ENCODE measurements around the gene CACNA1E. TPM values are rescaled to one million over a fixed set of nuclear protein-coding genes. Genes with fewer than 3 reads are reported as not detected.
A peak's percentile ranks its signal among the peaks of the same experiment; 100 is the strongest.

CACNA1E gene
- total RNA-seq, 1 donor from 2014 or later = not detected

- Histone ChIP-seq H3K27me3 (no peaks in the 10 kb centered on the region), H3K27ac (no peak overlapping the region), H3K36me3 (no peaks in the 10 kb centered on the region), H3K4me1 (no peaks in the 10 kb centered on the region), H3K4me3 (no peak overlapping the region), H3K9me3 (no peaks in the 10 kb centered on the region)
- DNase-seq (ENCODE audit: extremely low spot score in 2 of 2) = no peak
- intact Hi-C loops (cut with DNase I) = no loop called here
- TF ChIP-seq POLR2AphosphoS5 (IDR thresholded peaks at IDR 0.05; ENCODE audit: insufficient read depth in 1 of 2, low read depth in 1 of 2) = no peak
- TF ChIP-seq CTCF (IDR thresholded peaks at IDR 0.05) = peak in 1 of 3 experiments; percentile 30
Observed at GRCh38 chr1:181469829-181470228, 13.5 kb upstream of the CACNA1E start.

GRCh38 chr1:181475580-181475979, 7.7 kb upstream of the CACNA1E start:
- H3K27me3 ChIP-seq = no peaks in the 10 kb centered on the region
- H3K9me3 ChIP-seq = no peaks in the 10 kb centered on the region
- H3K4me1 ChIP-seq = no peaks in the 10 kb centered on the region
- no peak overlapping the region for H3K27ac ChIP-seq
- no peak overlapping the region for H3K4me3 ChIP-seq
- intact Hi-C loops (cut with DNase I) = no loop called here
- no peak for DNase-seq (ENCODE audit: extremely low spot score in 2 of 2)
- no peaks in the 10 kb centered on the region for H3K36me3 ChIP-seq
- no peak for TF ChIP-seq POLR2A (IDR thresholded peaks at IDR 0.05)
- TF ChIP-seq POLR2AphosphoS5 (IDR thresholded peaks at IDR 0.05; ENCODE audit: insufficient read depth in 1 of 2, low read depth in 1 of 2) = no peak
- no peak for TF ChIP-seq CTCF (IDR thresholded peaks at IDR 0.05)

GRCh38 chr1:181476581-181476980, 6.7 kb upstream of the CACNA1E start:
- no peaks in the 10 kb centered on the region for H3K36me3 ChIP-seq
- TF ChIP-seq POLR2AphosphoS5 (IDR thresholded peaks at IDR 0.05; ENCODE audit: insufficient read depth in 1 of 2, low read depth in 1 of 2) = no peak
- no peak for TF ChIP-seq CTCF (IDR thresholded peaks at IDR 0.05)
- no peak for TF ChIP-seq POLR2A (IDR thresholded peaks at IDR 0.05)
- DNase-seq (ENCODE audit: extremely low spot score in 2 of 2) = no peak
- no peaks in the 10 kb centered on the region for H3K9me3 ChIP-seq
- no peaks in the 10 kb centered on the region for H3K27me3 ChIP-seq
- H3K4me1 ChIP-seq = no peaks in the 10 kb centered on the region
- no peak overlapping the region for H3K4me3 ChIP-seq
- H3K27ac ChIP-seq = no peak overlapping the region
- intact Hi-C loops (cut with DNase I) = no loop called here

GRCh38 chr1:181478306-181478705, 5.0 kb upstream of the CACNA1E start:
- Histone ChIP-seq H3K9me3 (no peaks in the 10 kb centered on the region), H3K4me3 (no peak overlapping the region), H3K36me3 (no peaks in the 10 kb centered on the region), H3K27ac (no peak overlapping the region), H3K27me3 (peaks cover 5% of the 10 kb centered on the region), H3K4me1 (peaks cover 14% of the 10 kb centered on the region)
- TF ChIP-seq CTCF (IDR thresholded peaks at IDR 0.05) (no peak), POLR2A (IDR thresholded peaks at IDR 0.05) (no peak), POLR2AphosphoS5 (IDR thresholded peaks at IDR 0.05; ENCODE audit: insufficient read depth in 1 of 2, low read depth in 1 of 2) (no peak)
- intact Hi-C loops (cut with DNase I) = no loop called here
- no peak for DNase-seq (ENCODE audit: extremely low spot score in 2 of 2)

- TF ChIP-seq POLR2A (IDR thresholded peaks at IDR 0.05) (no peak), CTCF (IDR thresholded peaks at IDR 0.05) (peak; percentile 42 to 72 (median 61)), POLR2AphosphoS5 (IDR thresholded peaks at IDR 0.05; ENCODE audit: insufficient read depth in 1 of 2, low read depth in 1 of 2) (no peak)
- Histone ChIP-seq H3K9me3 (no peaks in the 10 kb centered on the region), H3K27me3 (peaks cover 5% of the 10 kb centered on the region), H3K4me3 (no peak overlapping the region), H3K36me3 (no peaks in the 10 kb centered on the region), H3K4me1 (peaks cover 17% of the 10 kb centered on the region), H3K27ac (no peak overlapping the region)
- DNase-seq (ENCODE audit: extremely low spot score in 2 of 2) = no peak
- intact Hi-C loops (cut with DNase I) = no loop called here
Observed at GRCh38 chr1:181479137-181479745, 4.1 kb upstream of the CACNA1E start.
